GM12878 (cell line): ENCODE measurements around the gene OTOF. TPM values are rescaled to one million over a fixed set of nuclear protein-coding genes. Genes with fewer than 3 reads are reported as not detected.

Experiments used
- ATAC-seq: fragments of 200-7000 bp; cut with Tn5 transposase; 3 replicates; pipeline ENCODE4 v1.9.1; 2020; ENCODE audit warnings: mild to moderate bottlenecking, moderate library complexity
- BruUV-seq: library from RNA; stranded (reverse); fragments of 400-500 nt; replicated peaks from 2 replicates; lab custom pipeline; 2021; lab: Mats Ljungman, UMichigan
- CTCF ChIA-PET: fragments of 300-600 bp; sonication (Branson Sonifier 250); formaldehyde crosslinking; extraction: SDS; loops from one replicate; lab custom pipeline; 2021; ENCODE audit warnings: inconsistent platforms; lab: Yijun Ruan, JAX
- POLR2A ChIA-PET: fragments of 350-600 bp; formaldehyde crosslinking; extraction: SDS; loops from one replicate; lab custom pipeline; 2021; ENCODE audit warnings: inconsistent platforms; lab: Charles Lee
- RAD21 ChIA-PET: fragments of 300-600 bp; sonication (Branson Sonifier 250); formaldehyde crosslinking; loops from one replicate; lab custom pipeline; 2023; ENCODE audit warnings: antibody characterized with exemption; ENCODE audit not compliant: unreplicated experiment; lab: Charles Lee
- SMC1A ChIA-PET: fragments of 300-600 bp; sonication (Branson Sonifier 250); formaldehyde crosslinking; loops from one replicate; lab custom pipeline; 2023; ENCODE audit not compliant: unreplicated experiment, uncharacterized antibody; lab: Charles Lee
- DNase-seq: peaks from one replicate; pipeline ENCODE4 v3.0.0-alpha.2; 2011; ENCODE audit warnings: low read depth, low spot score
- FAIRE-seq: peaks from 3 replicates; lab custom pipeline; 2011; peaks lifted over from hg19 to GRCh38; lab: Jason Lieb, UNC
- H2AFZ ChIP-seq: 2 replicates; pipeline ENCODE4 v1.6.0; 2011; ENCODE audit warnings: low read depth, low read length, control low read depth; ENCODE audit not compliant: control insufficient read depth
- H3K27ac ChIP-seq: 2 replicates; pipeline ENCODE4 v1.5.1; 2011; ENCODE audit warnings: control low read depth; ENCODE audit not compliant: control insufficient read depth, insufficient read depth
- H3K27me3 ChIP-seq, 2 experiments: replicated peaks in 1 of 2; 2 replicates each; pipeline versions ENCODE4 v1.6.0 to v1.6.1; 2011; ENCODE audit warnings: low read length in 1 of 2; ENCODE audit not compliant: control insufficient read depth in 2 of 2, insufficient read depth in 2 of 2
- H3K36me3 ChIP-seq, 2 experiments: 2 replicates each; pipeline ENCODE4 v1.5.1; 2011; ENCODE audit warnings: low read length in 1 of 2; ENCODE audit not compliant: control insufficient read depth in 2 of 2, insufficient read depth in 2 of 2
- H3K4me1 ChIP-seq: 2 replicates; pipeline ENCODE4 v1.6.1; 2011; ENCODE audit warnings: mild to moderate bottlenecking, low read length, moderate library complexity, mixed read lengths; ENCODE audit not compliant: control insufficient read depth, insufficient read depth
- H3K4me2 ChIP-seq: 2 replicates; pipeline ENCODE4 v1.6.0; 2011; ENCODE audit warnings: control low read depth; ENCODE audit not compliant: control insufficient read depth, insufficient read depth
- H3K4me3 ChIP-seq: fragments of 200-600 bp; sonication (generic); 2 replicates; pipeline ENCODE4 v1.5.1; 2016
- H3K79me2 ChIP-seq: 2 replicates; pipeline ENCODE4 v1.6.0; 2011; ENCODE audit warnings: low read length; ENCODE audit not compliant: control insufficient read depth, insufficient read depth
- H3K9ac ChIP-seq: 2 replicates; pipeline ENCODE4 v1.8.0; 2011; ENCODE audit warnings: low read length, control low read depth, mixed read lengths; ENCODE audit not compliant: control insufficient read depth, insufficient read depth
- H3K9me3 ChIP-seq: replicated peaks from 3 replicates; pipeline ENCODE4 v1.5.1; 2011; ENCODE audit warnings: mild to moderate bottlenecking, low read length; ENCODE audit not compliant: control insufficient read depth, insufficient read depth
- H4K20me1 ChIP-seq: 2 replicates; pipeline ENCODE4 v1.6.0; 2011; ENCODE audit not compliant: control insufficient read depth, insufficient read depth
- BRCA1 ChIP-seq: IDR thresholded peaks from 2 replicates; pipeline ENCODE4 v1.6.1; 2011; ENCODE audit warnings: low read depth, low read length, improper control_type of control experiment
- CBX3 ChIP-seq: fragments of 200-600 bp; sonication (generic); IDR thresholded peaks from 2 replicates; pipeline ENCODE4 v1.6.1; 2016; ENCODE audit warnings: low read depth, borderline replicate concordance
- IKZF1 ChIP-seq: fragments of 450-650 bp; conservative IDR thresholded peaks from 2 replicates; pipeline ENCODE4 v1.6.1; 2017; ENCODE audit warnings: antibody characterized with exemption, mild to moderate bottlenecking
- IKZF2 ChIP-seq, 2 experiments: fragments of 450-650 bp; IDR thresholded peaks; 2 replicates each; pipeline ENCODE4 v1.6.1; 2017; ENCODE audit warnings: mild to moderate bottlenecking in 2 of 2, moderate library complexity in 2 of 2
- MEF2A ChIP-seq: IDR thresholded peaks from 2 replicates; pipeline ENCODE4 v1.6.1; 2011; ENCODE audit warnings: low read depth, mild to moderate bottlenecking, low read length, moderate library complexity; ENCODE audit not compliant: insufficient read depth
- ZNF217 ChIP-seq: fragments of 450-650 bp; IDR thresholded peaks from 2 replicates; pipeline ENCODE4 v1.6.1; 2017; ENCODE audit warnings: antibody characterized with exemption, mild to moderate bottlenecking
- WGBS: methylation state at CpG from one replicate; pipeline ENCODE4 v1.1.6; 2016; ENCODE audit warnings: low lambda C conversion rate; ENCODE audit not compliant: insufficient replicate concordance, insufficient coverage; ENCODE audit errors: missing lambda C conversion rate; 5-methylcytosine and 5-hydroxymethylcytosine counted together
- in situ Hi-C: fragments of 300-500 bp; cut with MboI; formaldehyde crosslinking; loops from 9 replicates; pipeline ENCODE4 v1.14.3; 2018; ENCODE audit warnings: mixed read lengths
- intact Hi-C: fragments of 100-400 bp; cut with micrococcal nuclease; formaldehyde crosslinking; loops from one replicate; pipeline ENCODE4 v1.14.2; 2022; ENCODE audit not compliant: unreplicated experiment
- polyA plus RNA-seq, 11 experiments: library from polyadenylated mRNA; depleted of rRNA in 4 of 11; unstranded in 6 of 11; stranded (reverse) in 5 of 11; fragments of >200 nt; fragmentation: Nextera tagmentation in 4 of 11; fragmentation: Illumina TruSeq in 1 of 11; extraction: Ambion mirVana in 4 of 11; extraction: Trizol in 1 of 11; gene quantifications; 1 replicate in 1 of 11; 2 replicates in 10 of 11; pipeline versions ENCODE4 v1.2.1 to v1.2.3, GENCODE V29; 2011 to 2016; ENCODE audit warnings: inconsistent platforms in 2 of 11, missing spikeins in 2 of 11, low read depth in 1 of 11
- total RNA-seq, 4 experiments: library from RNA; depleted of rRNA in 3 of 4; stranded (reverse); fragments of >200 nt in 3 of 4; fragmentation: Illumina TruSeq in 1 of 4; extraction: Trizol in 1 of 4; gene quantifications; 2 replicates each; pipeline versions ENCODE4 v1.2.1 to v1.2.3, GENCODE V29; 2013 to 2021
- TF ChIP-seq, protein P1 (sequence below): fragments of 450-650 bp; IDR thresholded peaks from 2 replicates; pipeline ENCODE4 v1.6.1; 2017; ENCODE audit warnings: mild to moderate bottlenecking, moderate library complexity

The OTOF gene
- total and polyA plus RNA-seq, 10 of the 15 experiments (the other 5 are each of a cell fraction or from before 2014, with no cell fraction given), result under 0.01 to 0.31 (median 0.07) TPM; not detected in 6

DNA sequence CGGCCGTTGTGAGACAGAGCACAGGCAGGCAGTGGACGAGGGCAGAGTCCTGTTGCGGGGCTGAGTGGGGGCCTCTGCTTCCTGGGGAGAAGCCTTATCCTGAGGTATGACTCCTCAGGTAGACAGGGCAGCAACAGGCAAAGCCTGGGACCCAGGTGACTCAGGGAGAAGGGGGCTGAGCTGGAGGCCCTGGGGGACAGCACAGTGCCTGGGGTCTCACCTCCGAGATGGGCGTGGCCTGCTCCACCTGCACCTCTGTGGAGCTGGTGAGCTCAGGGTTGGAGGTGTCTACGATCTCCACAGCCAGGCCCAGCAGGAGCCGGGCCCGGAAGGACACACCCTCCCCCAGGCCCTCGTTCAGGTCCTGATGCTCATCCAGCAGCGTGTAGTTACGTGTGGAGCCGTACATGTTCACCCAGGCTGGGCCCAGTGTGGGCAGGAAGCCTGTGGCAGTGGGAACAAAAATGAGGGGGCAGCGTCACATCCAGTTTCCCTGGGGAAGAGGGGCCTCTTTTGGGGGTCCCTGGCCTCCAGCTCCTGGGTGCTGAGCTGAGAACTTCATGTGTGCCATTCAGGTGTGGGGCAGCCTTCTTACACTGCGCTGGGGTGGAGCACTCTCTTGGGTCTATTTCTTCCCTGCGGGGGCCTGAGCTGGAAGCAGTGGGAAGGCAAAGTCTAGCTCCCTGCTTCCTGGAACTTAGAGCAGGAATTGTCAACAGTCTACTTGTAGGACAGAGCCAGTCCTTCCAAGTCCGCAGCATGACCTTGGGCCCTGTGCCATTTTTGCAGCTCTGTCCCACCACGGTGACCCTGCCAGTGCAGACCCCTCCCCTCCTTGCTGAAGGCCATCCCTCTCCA, 2.9 kb upstream of the OTOF start:
- H3K79me2 ChIP-seq, result no peaks in the 10 kb centered on the region
- in situ Hi-C loops, result no loop called here
- H3K4me3 ChIP-seq, result no peak overlapping the region
- ChIA-PET CTCF (no interaction called here), POLR2A (no interaction called here), SMC1A (no interaction called here), RAD21 (no interaction called here)
- DNase-seq (no peak), ATAC-seq (no peak), FAIRE-seq (no peak)
- no peaks in the 10 kb centered on the region for H3K27me3 ChIP-seq
- no peak overlapping the region for H3K9ac ChIP-seq
- no peak overlapping the region for H3K4me2 ChIP-seq
- no peaks in the 10 kb centered on the region for H3K9me3 ChIP-seq
- no peaks in the 10 kb centered on the region for H3K4me1 ChIP-seq
- BruUV-seq, result no TSS peak
- no peaks in the 10 kb centered on the region for H3K36me3 ChIP-seq
- no peak overlapping the region for H2AFZ ChIP-seq
- H3K27ac ChIP-seq, result no peak overlapping the region
- intact Hi-C loops, result no loop called here
- WGBS, result 40% methylated on average over 18 of the region's 18 CpGs
- TF ChIP-seq IKZF1 (no peak), MEF2A (no peak), BRCA1 (no peak), IKZF2 (IDR thresholded peaks at IDR 0.05) (no peak), CBX3 (no peak), ZNF217 (no peak)
- TF ChIP-seq, protein P1, sequence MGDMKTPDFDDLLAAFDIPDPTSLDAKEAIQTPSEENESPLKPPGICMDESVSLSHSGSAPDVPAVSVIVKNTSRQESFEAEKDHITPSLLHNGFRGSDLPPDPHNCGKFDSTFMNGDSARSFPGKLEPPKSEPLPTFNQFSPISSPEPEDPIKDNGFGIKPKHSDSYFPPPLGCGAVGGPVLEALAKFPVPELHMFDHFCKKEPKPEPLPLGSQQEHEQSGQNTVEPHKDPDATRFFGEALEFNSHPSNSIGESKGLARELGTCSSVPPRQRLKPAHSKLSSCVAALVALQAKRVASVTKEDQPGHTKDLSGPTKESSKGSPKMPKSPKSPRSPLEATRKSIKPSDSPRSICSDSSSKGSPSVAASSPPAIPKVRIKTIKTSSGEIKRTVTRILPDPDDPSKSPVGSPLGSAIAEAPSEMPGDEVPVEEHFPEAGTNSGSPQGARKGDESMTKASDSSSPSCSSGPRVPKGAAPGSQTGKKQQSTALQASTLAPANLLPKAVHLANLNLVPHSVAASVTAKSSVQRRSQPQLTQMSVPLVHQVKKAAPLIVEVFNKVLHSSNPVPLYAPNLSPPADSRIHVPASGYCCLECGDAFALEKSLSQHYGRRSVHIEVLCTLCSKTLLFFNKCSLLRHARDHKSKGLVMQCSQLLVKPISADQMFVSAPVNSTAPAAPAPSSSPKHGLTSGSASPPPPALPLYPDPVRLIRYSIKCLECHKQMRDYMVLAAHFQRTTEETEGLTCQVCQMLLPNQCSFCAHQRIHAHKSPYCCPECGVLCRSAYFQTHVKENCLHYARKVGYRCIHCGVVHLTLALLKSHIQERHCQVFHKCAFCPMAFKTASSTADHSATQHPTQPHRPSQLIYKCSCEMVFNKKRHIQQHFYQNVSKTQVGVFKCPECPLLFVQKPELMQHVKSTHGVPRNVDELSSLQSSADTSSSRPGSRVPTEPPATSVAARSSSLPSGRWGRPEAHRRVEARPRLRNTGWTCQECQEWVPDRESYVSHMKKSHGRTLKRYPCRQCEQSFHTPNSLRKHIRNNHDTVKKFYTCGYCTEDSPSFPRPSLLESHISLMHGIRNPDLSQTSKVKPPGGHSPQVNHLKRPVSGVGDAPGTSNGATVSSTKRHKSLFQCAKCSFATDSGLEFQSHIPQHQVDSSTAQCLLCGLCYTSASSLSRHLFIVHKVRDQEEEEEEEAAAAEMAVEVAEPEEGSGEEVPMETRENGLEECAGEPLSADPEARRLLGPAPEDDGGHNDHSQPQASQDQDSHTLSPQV, result no peak
- H4K20me1 ChIP-seq, result no peaks in the 10 kb centered on the region
